WERI-Rb-1 (cell line): ENCODE results near the gene IKZF2.
A peak's percentile ranks its signal among the peaks of the same experiment; 100 is the strongest.

Experiments
- DNase-seq: peaks from one replicate; pipeline ENCODE4 v3.0.0-alpha.2; 2020
- H3K27ac ChIP-seq: fragments of 250-450 bp; sonication (Bioruptor Pico); 2 replicates; pipeline ENCODE4 v1.5.1; 2020; ENCODE audit warnings: mild to moderate bottlenecking, moderate library complexity
- H3K27me3 ChIP-seq: fragments of 250-450 bp; sonication (Bioruptor Pico); 2 replicates; pipeline ENCODE4 v1.5.1; 2021; ENCODE audit warnings: mild to moderate bottlenecking, low read depth, moderate library complexity; ENCODE audit not compliant: insufficient read depth, severe bottlenecking
- H3K36me3 ChIP-seq: fragments of 250-450 bp; sonication (Bioruptor Pico); 2 replicates; pipeline ENCODE4 v1.5.1; 2020; ENCODE audit warnings: mild to moderate bottlenecking, moderate library complexity
- H3K4me3 ChIP-seq: 2 replicates; pipeline ENCODE4 v1.5.1; 2011; ENCODE audit warnings: low read depth, mild to moderate bottlenecking, control low read depth, low read length
- H3K9me3 ChIP-seq: fragments of 250-450 bp; sonication (Bioruptor Pico); 2 replicates; pipeline ENCODE4 v1.5.1; 2021; ENCODE audit warnings: mild to moderate bottlenecking, moderate library complexity; ENCODE audit not compliant: severe bottlenecking
- CTCF ChIP-seq: IDR thresholded peaks from 2 replicates; pipeline ENCODE4 v1.5.1; 2011; ENCODE audit warnings: low read depth, mild to moderate bottlenecking, control low read depth, inconsistent platforms, low read length

Gene IKZF2

GRCh38 chr2:213002383-213002782, 149.0 kb downstream of the IKZF2 start:
- Histone ChIP-seq H3K27ac (no peak overlapping the region), H3K4me3 (no peak overlapping the region), H3K9me3 (no peaks in the 10 kb centered on the region), H3K36me3 (no peaks in the 10 kb centered on the region), H3K27me3 (no peaks in the 10 kb centered on the region)
- DNase-seq = no peak
- no peak for TF ChIP-seq CTCF

- H3K36me3 ChIP-seq = no peaks in the 10 kb centered on the region
- H3K4me3 ChIP-seq = no peak overlapping the region
- no peaks in the 10 kb centered on the region for H3K9me3 ChIP-seq
- no peak for DNase-seq
- no peaks in the 10 kb centered on the region for H3K27me3 ChIP-seq
- TF ChIP-seq CTCF = no peak
- H3K27ac ChIP-seq = no peak overlapping the region
Measured at GRCh38 chr2:213001297-213001910, 150.0 kb downstream of the IKZF2 start.

GRCh38 chr2:212998626-212999359, 152.6 kb downstream of the IKZF2 start:
- no peak for DNase-seq
- no peak overlapping the region for H3K27ac ChIP-seq
- no peak overlapping the region for H3K4me3 ChIP-seq
- TF ChIP-seq CTCF = no peak
- H3K27me3 ChIP-seq = no peaks in the 10 kb centered on the region
- no peaks in the 10 kb centered on the region for H3K9me3 ChIP-seq
- no peaks in the 10 kb centered on the region for H3K36me3 ChIP-seq

GRCh38 chr2:212997526-212998020, 153.8 kb downstream of the IKZF2 start:
- Histone ChIP-seq H3K4me3 (no peak overlapping the region), H3K27ac (no peak overlapping the region), H3K9me3 (no peaks in the 10 kb centered on the region), H3K36me3 (no peaks in the 10 kb centered on the region), H3K27me3 (no peaks in the 10 kb centered on the region)
- peak; percentile 8 for DNase-seq
- TF ChIP-seq CTCF = no peak

GRCh38 chr2:212995920-212996319, 155.5 kb downstream of the IKZF2 start:
- no peak overlapping the region for H3K4me3 ChIP-seq
- no peak overlapping the region for H3K27ac ChIP-seq
- H3K9me3 ChIP-seq = no peaks in the 10 kb centered on the region
- TF ChIP-seq CTCF = no peak
- no peak for DNase-seq
- no peaks in the 10 kb centered on the region for H3K27me3 ChIP-seq
- no peaks in the 10 kb centered on the region for H3K36me3 ChIP-seq
